GM18873 (cell line): Measurements from ENCODE around the gene BEX3.
"Not testable (repeated sequence)": the region's sequence is repeated elsewhere in the genome, so short reads cannot be mapped to it uniquely, and the experiment has no call there.

Experiments
- ATAC-seq: cut with Tn5 transposase; IDR thresholded peaks from one replicate; pipeline ENCODE4 v1.9.1; 2021; ENCODE audit warnings: mild to moderate bottlenecking, moderate library complexity, moderate number of reproducible peaks; ENCODE audit not compliant: unreplicated experiment, low FRiP score

BEX3 gene

GRCh38 chrX:103378990-103379389 is 2.7 kb downstream of the BEX3 start:
- ATAC-seq: no peak

GRCh38 chrX:103382877-103383276 is 6.5 kb downstream of the BEX3 start:
- no peak for ATAC-seq

- ATAC-seq: no peak
These were observed 8.3 kb downstream of the BEX3 start for GRCh38 chrX:103384672-103385071.

- ATAC-seq: not testable (repeated sequence)
These were observed 9.0 kb downstream of the BEX3 start for GRCh38 chrX:103385283-103385830.

- ATAC-seq: no peak
These were observed 10.0 kb downstream of the BEX3 start for GRCh38 chrX:103386332-103386731.

- ATAC-seq: no peak
These were observed 17.1 kb downstream of the BEX3 start for GRCh38 chrX:103393487-103393886.

GRCh38 chrX:103396186-103396585 is 19.8 kb downstream of the BEX3 start:
- ATAC-seq: no peak

- no peak for ATAC-seq
These were observed 20.3 kb downstream of the BEX3 start for GRCh38 chrX:103396660-103397059.

- ATAC-seq: no peak
These were observed 21.4 kb downstream of the BEX3 start for GRCh38 chrX:103397707-103398106.

GRCh38 chrX:103398421-103398864 is 22.1 kb downstream of the BEX3 start:
- ATAC-seq: no peak

- no peak for ATAC-seq
These were observed 23.4 kb downstream of the BEX3 start for GRCh38 chrX:103399744-103400143.

GRCh38 chrX:103400931-103401330 is 24.6 kb downstream of the BEX3 start:
- no peak for ATAC-seq

GRCh38 chrX:103404231-103405008 is 28.1 kb downstream of the BEX3 start:
- peak; percentile 92 for ATAC-seq

GRCh38 chrX:103405009-103405333 is 28.6 kb downstream of the BEX3 start:
- no peak for ATAC-seq

GRCh38 chrX:103406256-103406655 is 29.9 kb downstream of the BEX3 start:
- ATAC-seq: no peak

GRCh38 chrX:103407776-103408175 is 31.4 kb downstream of the BEX3 start:
- ATAC-seq: no peak

GRCh38 chrX:103411721-103412120 is 35.4 kb downstream of the BEX3 start:
- not testable (repeated sequence) for ATAC-seq

- ATAC-seq: no peak
These were observed 37.5 kb downstream of the BEX3 start for GRCh38 chrX:103413705-103414387.

GRCh38 chrX:103414561-103414960 is 38.2 kb downstream of the BEX3 start:
- ATAC-seq: no peak

- no peak for ATAC-seq
These were observed 38.7 kb downstream of the BEX3 start for GRCh38 chrX:103415068-103415467.

GRCh38 chrX:103415528-103415927 is 39.2 kb downstream of the BEX3 start:
- no peak for ATAC-seq

- ATAC-seq: no peak
These were observed 41.0 kb downstream of the BEX3 start for GRCh38 chrX:103417370-103417769.
